HG03196 (cell line): ENCODE results near the gene ACAA2.

Source experiments
- ATAC-seq: cut with Tn5 transposase; IDR thresholded peaks from one replicate; pipeline ENCODE4 v1.9.1; 2021; ENCODE audit not compliant: unreplicated experiment

The ACAA2 gene

GRCh38 chr18:49744376-49745008 is 68.8 kb downstream of the ACAA2 start:
- no peak for ATAC-seq

GRCh38 chr18:49743117-49743567 is 70.2 kb downstream of the ACAA2 start:
- ATAC-seq, result no peak

- ATAC-seq, result no peak
Measured at GRCh38 chr18:49742316-49743116, 70.8 kb downstream of the ACAA2 start.

- ATAC-seq, result no peak
Measured at GRCh38 chr18:49739275-49739674, 74.1 kb downstream of the ACAA2 start.

- ATAC-seq, result no peak
Measured at GRCh38 chr18:49738721-49739120, 74.6 kb downstream of the ACAA2 start.

- no peak for ATAC-seq
Measured at GRCh38 chr18:49734836-49735235, 78.5 kb downstream of the ACAA2 start.

- ATAC-seq, result no peak
Measured at GRCh38 chr18:49733896-49734585, 79.3 kb downstream of the ACAA2 start.

GRCh38 chr18:49733321-49733720 is 80.0 kb downstream of the ACAA2 start:
- ATAC-seq, result no peak
